IPS-20b (cell line): ENCODE measurements around the gene HGFAC.

Experiments used
- H3K27ac ChIP-seq: one replicate; pipeline ENCODE4 v1.5.1; 2013; ENCODE audit warnings: low read length
- H3K27me3 ChIP-seq: 2 replicates; pipeline ENCODE4 v1.6.1; 2013; ENCODE audit warnings: mild to moderate bottlenecking, low read length, inconsistent platforms; ENCODE audit not compliant: insufficient read depth
- H3K36me3 ChIP-seq: 2 replicates; pipeline ENCODE4 v1.6.1; 2013; ENCODE audit warnings: low read depth, mild to moderate bottlenecking, inconsistent platforms, low read length, moderate library complexity; ENCODE audit not compliant: insufficient read depth
- H3K4me1 ChIP-seq: 2 replicates; pipeline ENCODE4 v1.6.1; 2013; ENCODE audit warnings: mild to moderate bottlenecking, control low read depth, inconsistent platforms, low read length, moderate library complexity; ENCODE audit not compliant: insufficient read depth
- H3K4me3 ChIP-seq: 2 replicates; pipeline ENCODE4 v1.5.1; 2013; ENCODE audit warnings: mild to moderate bottlenecking, low read length, inconsistent platforms
- H3K9ac ChIP-seq: 2 replicates; pipeline ENCODE4 v1.6.1; 2013; ENCODE audit warnings: low read depth, mild to moderate bottlenecking, inconsistent platforms, low read length, moderate library complexity
- H3K9me3 ChIP-seq: 2 replicates; pipeline ENCODE4 v1.6.1; 2013; ENCODE audit warnings: mild to moderate bottlenecking, low read depth, low read length, inconsistent platforms; ENCODE audit not compliant: insufficient read depth

HGFAC gene

GRCh38 chr4:3492741-3493719 lies 51.3 kb downstream of the HGFAC start:
- no peaks in the 10 kb centered on the region for H3K9me3 ChIP-seq
- H3K4me3 ChIP-seq: no peak overlapping the region
- H3K9ac ChIP-seq: no peak overlapping the region
- no peak overlapping the region for H3K27ac ChIP-seq
- H3K4me1 ChIP-seq: peaks cover 2% of the 10 kb centered on the region; the same call in 1 of the 2 replicates
- H3K36me3 ChIP-seq: no peaks in the 10 kb centered on the region
- peaks cover 100% of the 10 kb centered on the region for H3K27me3 ChIP-seq

DNA sequence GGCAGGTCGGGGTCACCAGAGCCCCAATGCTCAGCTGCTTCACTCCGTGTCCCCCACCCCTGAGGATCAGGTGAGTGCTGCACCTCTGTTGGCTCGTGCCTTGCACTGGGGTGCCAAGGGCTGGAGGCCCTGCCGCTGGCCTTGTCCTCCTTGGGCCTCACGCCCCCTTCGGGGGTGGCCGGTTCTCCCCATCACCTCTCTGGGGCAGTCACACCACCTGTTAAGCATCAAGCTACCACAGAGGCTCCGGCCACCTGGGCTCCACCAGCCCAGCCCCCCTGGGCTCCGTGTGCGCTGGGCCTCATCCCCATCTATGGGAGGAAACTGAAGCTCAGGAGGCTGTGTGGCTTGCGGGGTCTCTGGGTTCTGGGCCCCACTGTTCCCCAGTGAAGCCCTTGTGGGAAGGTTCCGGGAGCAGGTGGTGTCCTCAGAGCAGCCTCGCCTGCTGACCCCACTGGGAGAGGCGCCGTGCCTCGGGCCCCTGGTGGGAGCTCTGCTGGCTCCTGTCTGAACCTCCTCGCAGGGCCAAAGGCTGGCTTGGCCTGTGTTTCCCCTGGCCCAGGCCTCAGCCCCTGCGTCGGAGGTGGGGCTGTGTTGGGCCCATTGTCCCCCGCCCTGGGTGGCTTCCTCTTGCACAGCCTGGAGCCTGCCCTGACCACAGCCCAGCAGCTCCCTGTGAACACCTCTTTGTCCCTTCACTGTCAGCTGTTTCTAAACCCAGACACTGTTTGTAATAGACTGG lies 52.1 kb downstream of the HGFAC start:
- no peak overlapping the region for H3K27ac ChIP-seq

DNA sequence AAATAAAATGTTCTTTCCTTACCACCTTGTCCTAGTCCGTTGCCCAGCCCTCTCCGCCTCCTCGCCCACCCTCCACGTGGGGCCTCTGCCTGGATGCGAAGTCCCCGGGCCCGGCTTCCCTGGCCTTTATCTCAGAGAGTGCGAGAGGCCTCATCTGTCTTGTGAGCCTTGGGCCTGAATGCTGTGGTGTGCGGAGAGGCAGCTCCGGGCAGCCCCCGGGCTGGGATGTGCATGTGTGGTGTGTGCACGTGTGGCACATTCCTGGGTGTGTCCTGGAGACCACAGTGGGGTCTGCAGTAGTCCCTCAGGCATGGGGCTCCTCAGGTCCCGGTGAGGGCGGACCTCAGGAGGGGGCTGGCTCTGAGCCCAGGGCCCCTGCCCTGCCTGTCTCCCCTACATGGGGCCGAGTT lies 52.7 kb downstream of the HGFAC start:
- Histone ChIP-seq H3K36me3 (no peaks in the 10 kb centered on the region), H3K27me3 (peaks cover 100% of the 10 kb centered on the region), H3K4me1 (peaks cover 2% of the 10 kb centered on the region; the same call in 1 of the 2 replicates), H3K4me3 (no peak overlapping the region), H3K9ac (no peak overlapping the region), H3K27ac (no peak overlapping the region), H3K9me3 (no peaks in the 10 kb centered on the region)

More for the DNA sequence above, 52.1 kb downstream of the HGFAC start:
- Histone ChIP-seq H3K4me3 (no peak overlapping the region), H3K4me1 (peaks cover 2% of the 10 kb centered on the region; the same call in 1 of the 2 replicates), H3K9me3 (no peaks in the 10 kb centered on the region), H3K27me3 (peaks cover 100% of the 10 kb centered on the region), H3K36me3 (no peaks in the 10 kb centered on the region), H3K9ac (no peak overlapping the region)

DNA sequence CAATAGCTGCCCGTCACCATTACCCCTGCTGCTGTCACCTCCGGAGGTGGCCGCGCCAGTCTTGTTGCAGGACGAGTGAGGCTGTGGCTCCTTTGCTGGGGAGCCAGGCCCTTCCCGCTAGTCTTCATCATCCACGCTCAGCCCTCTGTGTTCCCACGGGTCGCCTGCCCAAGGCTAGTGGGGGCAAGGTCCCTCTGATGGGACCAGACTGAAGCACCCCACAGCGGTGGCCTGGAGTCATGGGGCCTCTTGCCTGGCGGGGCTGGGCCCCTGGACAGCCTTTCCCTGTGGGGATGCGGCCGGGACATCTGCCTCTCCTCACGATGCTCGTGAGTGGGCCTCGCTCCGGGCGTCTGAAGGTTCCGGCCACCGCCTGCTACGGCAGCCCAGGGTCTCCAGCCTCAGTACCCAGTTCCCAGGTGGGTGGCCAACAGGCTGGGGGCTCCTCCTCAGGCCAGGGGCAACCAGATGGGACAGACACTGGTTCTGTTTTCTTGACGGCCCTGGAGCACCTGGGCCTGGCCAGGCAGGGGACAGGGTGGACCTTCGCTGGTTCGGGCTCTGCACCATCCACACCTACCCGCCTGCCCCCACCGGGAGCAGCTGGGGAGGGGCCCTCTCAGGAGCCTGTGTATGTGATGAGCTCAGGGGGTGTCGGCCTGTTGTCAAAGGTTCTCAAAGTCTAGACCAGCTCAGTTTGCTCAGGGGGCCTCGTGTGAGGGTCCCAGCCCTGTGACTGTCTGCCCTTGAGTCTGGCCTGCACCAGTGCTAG lies 53.6 kb downstream of the HGFAC start:
- peaks cover 94% of the 10 kb centered on the region for H3K27me3 ChIP-seq
- H3K4me1 ChIP-seq: peaks cover 2% of the 10 kb centered on the region; the same call in 1 of the 2 replicates
- H3K9ac ChIP-seq: no peak overlapping the region
- no peak overlapping the region for H3K4me3 ChIP-seq
- H3K36me3 ChIP-seq: no peaks in the 10 kb centered on the region
- no peak overlapping the region for H3K27ac ChIP-seq
- no peaks in the 10 kb centered on the region for H3K9me3 ChIP-seq

- H3K27me3 ChIP-seq: peaks cover 90% of the 10 kb centered on the region
- H3K4me3 ChIP-seq: no peak overlapping the region
- no peaks in the 10 kb centered on the region for H3K9me3 ChIP-seq
- peaks cover 2% of the 10 kb centered on the region; the same call in 1 of the 2 replicates for H3K4me1 ChIP-seq
- H3K9ac ChIP-seq: no peak overlapping the region
- H3K36me3 ChIP-seq: no peaks in the 10 kb centered on the region
- H3K27ac ChIP-seq: no peak overlapping the region
Measured at GRCh38 chr4:3496021-3496420, 54.3 kb downstream of the HGFAC start.

DNA sequence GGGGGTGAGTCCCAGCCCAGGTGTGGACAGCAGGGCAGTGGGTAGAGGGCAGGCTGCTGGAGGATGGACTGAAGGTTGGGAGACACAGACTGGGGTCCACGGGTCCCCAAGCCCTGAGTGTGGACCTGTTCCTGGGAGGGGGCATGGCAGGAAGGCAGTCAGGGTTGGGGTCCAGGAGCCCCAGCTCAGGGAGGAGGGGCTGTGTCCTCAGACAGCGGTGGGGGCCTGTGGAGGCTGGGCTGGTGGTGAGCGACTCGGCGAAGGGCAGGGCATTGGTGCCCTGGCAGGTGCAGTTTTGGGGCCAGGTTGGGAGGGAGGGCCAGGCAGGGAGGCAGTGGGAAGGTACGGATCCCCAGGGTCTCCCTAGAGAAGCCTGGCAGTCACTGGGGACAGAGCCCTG lies 55.3 kb downstream of the HGFAC start:
- Histone ChIP-seq H3K36me3 (no peaks in the 10 kb centered on the region), H3K9ac (no peak overlapping the region), H3K4me3 (no peak overlapping the region), H3K27ac (no peak overlapping the region), H3K4me1 (peaks cover 2% of the 10 kb centered on the region; the same call in 1 of the 2 replicates), H3K27me3 (peaks cover 80% of the 10 kb centered on the region), H3K9me3 (no peaks in the 10 kb centered on the region)

DNA sequence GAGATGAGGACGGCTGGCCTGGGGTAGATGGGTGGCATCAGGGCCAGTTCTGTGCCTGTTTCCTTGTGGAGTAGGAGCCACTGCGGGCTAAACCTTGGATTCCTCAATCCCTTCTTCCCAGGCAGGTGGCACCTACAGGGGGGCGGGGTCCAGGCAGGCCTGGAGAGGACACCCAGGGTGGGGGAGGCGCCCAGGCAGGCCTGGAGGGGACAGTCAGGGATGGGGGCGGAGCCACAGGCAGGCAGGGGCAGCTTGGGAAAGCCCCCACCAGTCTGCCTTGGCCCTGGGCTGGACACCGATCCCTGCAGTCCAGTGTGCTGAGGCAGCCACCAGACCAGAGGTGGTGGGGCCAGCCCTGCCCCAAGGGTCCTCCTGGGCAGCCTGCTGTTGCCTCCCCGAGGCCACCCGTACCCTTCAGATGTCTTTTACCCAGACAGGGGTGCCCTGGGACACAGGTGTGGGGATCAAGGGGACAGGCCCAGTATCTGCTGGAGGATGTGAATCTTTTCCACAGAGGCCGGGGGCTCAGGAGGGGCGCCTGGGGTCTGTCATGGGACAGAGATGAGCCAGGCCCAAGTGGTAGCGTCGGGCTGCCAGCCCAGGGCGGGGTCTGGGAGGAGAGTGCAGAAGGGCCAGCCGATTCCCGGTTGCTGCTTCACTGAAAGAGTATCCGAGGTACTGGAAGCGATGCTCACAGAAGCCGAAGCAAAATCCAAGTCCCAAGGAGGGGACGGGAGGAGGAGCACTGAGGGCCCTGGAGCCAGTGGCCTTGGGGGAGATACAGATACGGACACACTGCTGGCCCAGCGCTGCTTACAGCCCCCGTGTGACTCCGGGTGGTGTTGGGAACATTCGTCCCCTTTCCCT lies 56.0 kb downstream of the HGFAC start:
- H3K27ac ChIP-seq: no peak overlapping the region
- H3K36me3 ChIP-seq: no peaks in the 10 kb centered on the region
- H3K4me1 ChIP-seq: peaks cover 2% of the 10 kb centered on the region; the same call in 1 of the 2 replicates

DNA sequence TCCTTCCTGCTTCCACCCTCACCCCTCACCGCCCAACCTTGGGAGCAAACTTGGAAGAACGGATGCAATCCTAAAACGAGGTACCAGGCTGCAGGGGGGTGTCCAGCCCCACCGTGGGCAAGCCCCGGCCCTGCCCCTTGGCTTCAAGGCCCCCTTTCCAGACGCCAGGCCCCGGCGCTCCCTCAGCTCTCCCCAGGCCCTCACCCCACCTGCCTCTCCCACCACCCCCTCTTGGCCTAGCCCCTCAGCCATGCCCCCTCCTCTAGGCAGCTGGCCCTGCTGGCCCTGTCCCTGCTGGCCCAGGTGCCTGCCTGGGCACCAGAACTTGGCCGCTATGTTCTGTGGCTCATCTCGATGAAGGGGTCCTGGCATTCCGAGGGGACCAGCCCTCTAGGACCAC lies 56.6 kb downstream of the HGFAC start:
- Histone ChIP-seq H3K9ac (no peak overlapping the region), H3K27ac (no peak overlapping the region), H3K27me3 (peaks cover 70% of the 10 kb centered on the region)

More for the DNA sequence above, 56.0 kb downstream of the HGFAC start:
- Histone ChIP-seq H3K27me3 (peaks cover 73% of the 10 kb centered on the region), H3K4me3 (no peak overlapping the region), H3K9ac (no peak overlapping the region), H3K9me3 (no peaks in the 10 kb centered on the region)

More for the DNA sequence above, 56.6 kb downstream of the HGFAC start:
- Histone ChIP-seq H3K4me3 (no peak overlapping the region), H3K36me3 (0 out of 2 replicates have a peak, but pooled peaks cover 4% of the 10 kb centered on the region), H3K4me1 (peaks cover 2% of the 10 kb centered on the region; the same call in 1 of the 2 replicates), H3K9me3 (no peaks in the 10 kb centered on the region)
